ENCODE measurements around the gene ART1.
"Not testable (repeated sequence)": the region's sequence is repeated elsewhere in the genome, so short reads cannot be mapped to it uniquely, and the experiment has no call there.

ART1 gene

GRCh38 chr11:3642071-3642951, 2.6 kb upstream of the ART1 start:
- FAIRE-seq (no peak), DNase-seq (ENCODE audit: insufficient read length, low spot score) (no peak)
- no peak for TF ChIP-seq CTCF (IDR thresholded peaks at IDR 0.05; ENCODE audit: insufficient read depth, missing control alignments)

- FAIRE-seq; DNase-seq (ENCODE audit: insufficient read length, low spot score): not testable (repeated sequence)
Observed at GRCh38 chr11:3643102-3643546, 1.8 kb upstream of the ART1 start.

GRCh38 chr11:3645552-3645951, 624 bp downstream of the ART1 start:
- no peak for TF ChIP-seq CTCF (IDR thresholded peaks at IDR 0.05; ENCODE audit: insufficient read depth, missing control alignments)
- no peak for DNase-seq (ENCODE audit: insufficient read length, low spot score)
- no peak for FAIRE-seq

- not testable (repeated sequence) for FAIRE-seq; DNase-seq (ENCODE audit: insufficient read length, low spot score)
Observed at GRCh38 chr11:3648843-3649242, 3.9 kb downstream of the ART1 start.

- DNase-seq (ENCODE audit: insufficient read length, low spot score); FAIRE-seq: not testable (repeated sequence)
Observed at GRCh38 chr11:3649374-3649773, 4.4 kb downstream of the ART1 start.

- FAIRE-seq; DNase-seq (ENCODE audit: insufficient read length, low spot score): not testable (repeated sequence)
Observed at GRCh38 chr11:3652514-3652913, 7.6 kb downstream of the ART1 start.

GRCh38 chr11:3655547-3655946, 10.6 kb downstream of the ART1 start:
- TF ChIP-seq CTCF (IDR thresholded peaks at IDR 0.05; ENCODE audit: insufficient read depth, missing control alignments): no peak
- FAIRE-seq: no peak
- no peak for DNase-seq (ENCODE audit: insufficient read length, low spot score)

- not testable (repeated sequence) for FAIRE-seq
Observed at GRCh38 chr11:3657331-3657730, 12.4 kb downstream of the ART1 start.

GRCh38 chr11:3658252-3658651, 13.3 kb downstream of the ART1 start:
- no peak for TF ChIP-seq CTCF (IDR thresholded peaks at IDR 0.05; ENCODE audit: insufficient read depth, missing control alignments)
- DNase-seq (ENCODE audit: insufficient read length, low spot score) (no peak), FAIRE-seq (no peak)

More at GRCh38 chr11:3657331-3657730, 12.4 kb downstream of the ART1 start:
- not testable (repeated sequence) for DNase-seq (ENCODE audit: insufficient read length, low spot score)

All from D721Med (cell line).